ENCODE data around the gene DACH1.

- TF ChIP-seq CTCF (conservative IDR thresholded peaks at IDR 0.05; ENCODE audit: low read depth, low read length) (no peak), EZH2 (IDR thresholded peaks at IDR 0.05; ENCODE audit: borderline replicate concordance, low read depth, low read length, poor library complexity, severe bottlenecking) (no peak)
Observed at GRCh38 chr13:71624653-71625600, 242.1 kb downstream of the DACH1 start.
